Stomach (tissue), 4 donors: ENCODE results near the gene FGD6.

Experiments
- POLR2A ChIP-seq, 4 donors: fragments of 450-650 bp; IDR thresholded peaks; one replicate each; pipeline ENCODE4 v1.6.1; 2016; ENCODE audit warnings: antibody characterized with exemption in 4 of 4, control low read depth in 2 of 4, mild to moderate bottlenecking in 1 of 4, moderate library complexity in 1 of 4
- POLR2AphosphoS5 ChIP-seq, 3 donors: sonication (generic); formaldehyde crosslinking; IDR thresholded peaks; one replicate each; pipeline ENCODE4 v1.6.1; 2016; ENCODE audit warnings: antibody characterized with exemption in 3 of 3
- TF ChIP-seq, protein P1 (sequence below), 7 experiments: fragments of 450-650 bp in 4 of 7; fragments of 200-600 bp in 3 of 7; sonication (generic) in 3 of 7; IDR thresholded peaks; one replicate each; pipeline ENCODE4 v1.5.1; 2016 to 2019; ENCODE audit warnings: antibody characterized with exemption in 7 of 7, control low read depth in 2 of 7, mild to moderate bottlenecking in 1 of 7

DNA sequence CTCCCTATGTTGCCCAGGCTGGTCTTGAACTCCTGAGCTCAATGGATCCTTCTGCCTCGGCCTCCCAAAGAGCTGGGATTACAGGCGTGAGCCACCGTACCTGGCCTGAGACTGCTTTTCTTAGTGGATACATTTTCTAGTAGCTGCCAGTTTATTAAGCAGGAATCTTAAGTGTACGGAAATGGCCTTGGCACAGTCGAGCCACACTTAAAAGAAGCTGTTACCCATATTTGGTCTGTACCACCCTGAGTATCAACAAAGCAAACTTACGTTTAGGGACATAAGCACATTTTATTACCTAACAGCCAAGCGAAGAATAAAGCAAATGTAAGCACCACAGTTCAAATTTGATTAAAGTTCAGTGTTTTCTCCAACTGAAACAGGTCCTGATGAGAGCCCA lies 93.2 kb downstream of the FGD6 start:
- TF ChIP-seq POLR2A (IDR thresholded peaks at IDR 0.05) (no peak), POLR2AphosphoS5 (IDR thresholded peaks at IDR 0.05) (peak in 1 of 3 donors; percentile 29)
- TF ChIP-seq, protein P1, sequence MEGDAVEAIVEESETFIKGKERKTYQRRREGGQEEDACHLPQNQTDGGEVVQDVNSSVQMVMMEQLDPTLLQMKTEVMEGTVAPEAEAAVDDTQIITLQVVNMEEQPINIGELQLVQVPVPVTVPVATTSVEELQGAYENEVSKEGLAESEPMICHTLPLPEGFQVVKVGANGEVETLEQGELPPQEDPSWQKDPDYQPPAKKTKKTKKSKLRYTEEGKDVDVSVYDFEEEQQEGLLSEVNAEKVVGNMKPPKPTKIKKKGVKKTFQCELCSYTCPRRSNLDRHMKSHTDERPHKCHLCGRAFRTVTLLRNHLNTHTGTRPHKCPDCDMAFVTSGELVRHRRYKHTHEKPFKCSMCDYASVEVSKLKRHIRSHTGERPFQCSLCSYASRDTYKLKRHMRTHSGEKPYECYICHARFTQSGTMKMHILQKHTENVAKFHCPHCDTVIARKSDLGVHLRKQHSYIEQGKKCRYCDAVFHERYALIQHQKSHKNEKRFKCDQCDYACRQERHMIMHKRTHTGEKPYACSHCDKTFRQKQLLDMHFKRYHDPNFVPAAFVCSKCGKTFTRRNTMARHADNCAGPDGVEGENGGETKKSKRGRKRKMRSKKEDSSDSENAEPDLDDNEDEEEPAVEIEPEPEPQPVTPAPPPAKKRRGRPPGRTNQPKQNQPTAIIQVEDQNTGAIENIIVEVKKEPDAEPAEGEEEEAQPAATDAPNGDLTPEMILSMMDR (IDR thresholded peaks at IDR 0.05) = no peak
